Stimulated activated CD8-positive, alpha-beta memory T cell treated with anti-CD3 and anti-CD28 coated beads, Interleukin-12 subunit alpha, Interleukin-12 subunit beta, amount 100 ng/mL, for 24 hours (primary cell): Measurements from ENCODE around the gene ZNF90.
A peak's percentile ranks its signal among the peaks of the same experiment; 100 is the strongest.
"Not testable (repeated sequence)": the region's sequence is repeated elsewhere in the genome, so short reads cannot be mapped to it uniquely, and the experiment has no call there.

Experiments used
- DNase-seq: peaks from one replicate; pipeline ENCODE4 v3.0.0-alpha.2; 2020; ENCODE audit errors: extremely low read depth

ZNF90 gene

GRCh38 chr19:20077791-20078463 lies at the start of gene ZNF90:
Gene ZNF90 (plus strand): TSS chr19:20078000. CDS start chr19:20078133, 133 bp downstream.
- DNase-seq = peak; percentile 58

DNA sequence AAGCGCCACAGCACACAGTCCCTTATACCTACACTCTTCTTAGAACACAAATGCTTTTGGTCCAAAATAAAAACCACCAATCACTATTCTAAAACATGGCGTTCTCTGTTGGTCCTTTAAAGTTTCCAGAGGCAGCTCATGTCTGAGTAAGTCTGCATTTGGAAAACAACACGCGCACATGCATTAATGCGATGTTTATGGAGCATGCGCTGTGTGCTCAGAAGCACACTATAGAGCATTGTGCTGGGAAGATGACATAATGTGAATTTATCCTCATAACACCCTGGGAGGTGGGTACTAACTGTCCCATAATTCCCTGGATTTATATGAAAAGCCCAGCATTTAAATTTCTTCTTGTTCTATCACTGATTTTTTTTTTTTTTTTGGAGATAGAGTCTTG lies 49.2 kb upstream of the ZNF90 start:
- DNase-seq = no peak

DNA sequence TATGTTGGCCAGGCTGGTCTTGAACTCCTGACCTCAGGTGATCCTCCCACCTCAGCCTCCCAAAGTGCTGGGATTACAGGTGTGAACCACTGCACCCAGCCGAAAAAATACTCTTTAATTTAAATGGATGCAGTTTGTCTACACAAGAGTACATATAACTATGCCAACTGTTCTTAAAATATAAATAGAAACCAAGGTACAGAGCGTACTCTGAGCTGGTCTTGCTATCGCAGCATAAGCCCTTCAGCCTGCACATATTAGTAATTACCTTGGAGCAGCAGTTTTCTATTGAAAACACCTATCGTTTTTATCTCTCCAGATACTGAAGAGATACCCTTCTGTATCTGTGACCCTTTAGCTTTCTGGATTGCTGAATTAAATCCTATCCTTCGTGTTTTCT lies 41.9 kb upstream of the ZNF90 start:
- no peak for DNase-seq

GRCh38 chr19:20038358-20039202 lies 39.2 kb upstream of the ZNF90 start:
- no peak for DNase-seq

GRCh38 chr19:20039203-20039723 lies 38.5 kb upstream of the ZNF90 start, which contains the start of gene ZNF682:
Gene ZNF682 (minus strand): TSS chr19:20039505. CDS start chr19:20039345, 160 bp downstream.
- DNase-seq = peak; percentile 87

GRCh38 chr19:20044663-20045062 lies 33.1 kb upstream of the ZNF90 start:
- no peak for DNase-seq

- not testable (repeated sequence) for DNase-seq
Measured at GRCh38 chr19:20045742-20046141, 32.1 kb upstream of the ZNF90 start.

GRCh38 chr19:20051841-20052768 lies 25.7 kb upstream of the ZNF90 start:
- peak; percentile 33 for DNase-seq

DNA sequence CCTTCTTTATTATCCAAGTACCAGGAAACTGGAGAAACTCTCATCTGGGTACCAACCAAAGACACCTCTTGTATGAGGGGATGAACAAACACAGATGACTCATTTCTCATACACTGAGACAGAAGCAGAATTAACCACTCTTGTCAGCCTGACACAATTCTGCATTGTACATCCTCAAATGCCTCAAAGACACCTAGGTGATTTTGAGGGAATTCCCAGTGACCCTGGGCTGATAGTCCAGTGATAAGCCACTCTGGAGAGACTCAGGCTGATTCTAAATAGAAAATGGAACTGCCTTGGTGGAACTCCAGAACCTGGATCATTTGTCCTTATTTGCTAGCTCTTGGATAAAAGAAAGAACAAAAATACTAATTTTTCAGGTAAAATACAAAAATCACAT lies 19.1 kb upstream of the ZNF90 start:
- not testable (repeated sequence) for DNase-seq

DNA sequence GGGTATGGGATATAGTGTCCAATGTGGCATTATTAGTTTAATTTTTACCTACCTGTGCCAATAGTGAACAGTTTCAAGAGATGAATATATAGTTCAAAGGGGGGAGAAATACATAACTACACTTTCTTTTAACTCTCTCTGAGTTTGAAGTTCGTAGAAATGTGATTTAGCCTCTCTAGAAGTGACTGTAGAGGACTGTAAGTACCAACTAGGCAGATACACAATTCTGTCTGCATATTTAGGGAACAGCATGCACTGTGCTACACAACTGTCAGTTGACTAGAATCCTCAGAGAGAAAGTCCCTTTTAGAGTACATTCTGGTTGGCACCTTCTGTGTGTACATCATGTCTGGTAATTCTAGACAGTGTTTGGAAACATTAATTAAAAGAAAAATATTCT lies 17.5 kb upstream of the ZNF90 start:
- no peak for DNase-seq

GRCh38 chr19:20066861-20067260 lies 10.9 kb upstream of the ZNF90 start:
- DNase-seq = no peak

DNA sequence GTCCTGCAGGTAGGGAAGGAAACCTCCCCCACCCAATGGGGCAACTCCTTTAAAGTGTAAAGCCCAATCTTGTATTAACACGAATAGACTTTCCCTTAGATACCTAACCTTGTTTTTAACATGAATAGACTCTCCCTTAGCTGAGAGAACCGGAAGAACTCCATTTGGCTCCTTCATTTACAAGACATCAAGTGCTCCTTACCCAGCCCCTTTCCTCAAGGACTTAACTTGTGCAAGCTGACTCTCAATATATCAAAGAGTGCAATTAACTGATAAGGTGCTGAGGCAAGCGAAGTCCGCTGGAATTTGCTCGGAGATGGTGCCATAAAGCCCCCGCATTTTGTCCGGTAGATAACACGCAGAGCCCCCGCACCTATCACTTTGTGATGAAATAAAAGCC lies 9.9 kb upstream of the ZNF90 start:
- no peak for DNase-seq

DNA sequence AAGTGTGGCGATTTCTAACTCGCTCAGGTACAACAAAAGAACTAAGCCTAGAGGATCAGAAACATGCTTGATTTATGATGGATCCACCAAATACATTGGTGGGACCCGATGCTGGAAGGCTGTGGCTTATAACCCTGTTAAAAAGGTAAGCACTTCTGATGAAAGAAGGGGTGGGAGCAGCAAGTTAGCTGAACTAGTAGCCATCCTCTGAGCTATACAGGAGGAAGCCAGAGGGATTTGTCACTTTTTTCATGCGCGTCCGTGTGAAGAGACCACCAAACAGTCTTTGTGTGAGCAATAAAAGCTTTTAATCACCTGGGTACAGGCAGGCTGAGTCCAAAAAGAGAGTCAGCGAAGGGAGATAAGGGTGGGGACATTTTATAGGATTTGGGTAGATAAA lies 9.2 kb upstream of the ZNF90 start:
- DNase-seq = not testable (repeated sequence)

DNA sequence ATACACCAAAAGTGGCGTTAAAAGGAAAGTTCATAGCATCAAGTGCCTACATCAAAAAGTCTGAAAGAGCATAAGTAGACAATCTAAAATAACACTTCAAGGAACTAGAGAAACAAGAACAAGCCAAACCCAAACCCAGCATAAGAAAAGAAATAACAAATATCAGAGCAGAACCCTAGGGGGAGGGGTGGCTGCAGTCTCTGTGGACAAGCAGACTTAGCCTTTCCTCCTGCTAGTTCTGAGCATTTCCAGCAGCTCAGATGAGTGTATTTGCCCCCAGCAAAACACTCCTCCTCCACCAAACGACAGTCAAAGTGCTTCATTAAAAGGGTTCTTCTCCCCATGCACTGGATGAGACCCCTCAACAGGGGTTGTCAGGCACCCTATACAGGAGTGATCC lies 7.1 kb upstream of the ZNF90 start:
- DNase-seq = no peak

DNA sequence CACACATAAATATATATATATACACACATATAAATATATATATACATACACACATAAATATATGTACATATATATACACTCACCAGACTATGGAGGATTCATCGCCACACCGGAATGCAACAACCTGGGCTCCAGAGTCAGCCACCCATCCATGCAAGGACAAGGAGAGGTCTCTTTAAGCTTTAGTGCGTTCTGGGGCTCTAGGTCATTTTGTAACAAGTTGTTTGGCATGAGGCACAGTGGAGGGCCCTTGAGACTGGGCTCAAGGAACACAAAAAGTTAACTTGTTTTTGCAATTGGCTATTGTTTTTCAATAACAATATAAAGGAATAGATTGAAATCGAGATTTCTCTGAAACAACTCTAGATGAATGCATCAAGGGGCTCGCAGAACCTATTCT lies 4.9 kb upstream of the ZNF90 start:
- no peak for DNase-seq

- no peak for DNase-seq
Measured at GRCh38 chr19:20078581-20079031, 806 bp downstream of the ZNF90 start.

DNA sequence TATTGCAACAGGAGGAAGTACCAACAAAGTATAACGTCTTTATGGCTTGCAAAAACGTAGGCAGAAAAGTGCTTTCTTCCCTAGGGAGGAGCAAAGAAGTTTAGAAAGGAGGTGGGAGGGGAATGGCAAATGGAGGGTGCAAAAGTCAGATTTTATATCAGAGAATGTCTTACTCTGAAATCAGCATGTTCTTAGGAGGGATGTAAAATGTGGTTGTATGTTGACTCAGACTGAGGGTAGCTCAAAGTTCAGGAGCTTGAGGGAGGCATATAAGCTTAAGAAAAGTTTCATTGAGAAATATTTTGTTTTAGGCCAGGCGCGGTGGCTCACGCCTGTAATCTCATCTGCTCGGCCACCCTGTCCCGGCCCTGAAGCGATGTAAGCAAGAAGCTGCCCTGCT lies 1.7 kb downstream of the ZNF90 start:
- DNase-seq = no peak

DNA sequence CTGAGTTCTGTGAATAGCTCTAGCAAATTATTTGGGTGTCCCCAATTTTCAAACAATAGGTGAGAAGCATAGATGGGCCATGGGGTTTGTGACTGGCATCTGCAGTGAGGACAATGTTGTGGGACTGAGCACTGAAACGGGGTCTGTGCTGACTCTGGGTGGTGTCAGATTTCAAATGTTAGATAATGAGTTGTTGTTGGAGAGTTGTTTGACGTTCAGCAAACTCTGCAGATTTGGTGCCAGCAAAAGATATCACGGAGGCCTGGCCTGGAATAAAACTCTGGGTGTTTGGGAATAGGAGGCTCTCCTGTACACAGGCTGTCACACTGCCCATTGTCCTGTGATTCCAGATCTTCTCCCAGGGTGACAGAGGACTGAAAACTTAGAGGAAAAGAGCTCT lies 2.9 kb downstream of the ZNF90 start:
- no peak for DNase-seq

GRCh38 chr19:20082232-20082833 lies 4.5 kb downstream of the ZNF90 start:
- not testable (repeated sequence) for DNase-seq

- DNase-seq = not testable (repeated sequence)
Measured at GRCh38 chr19:20082876-20083275, 5.1 kb downstream of the ZNF90 start.

- DNase-seq = no peak
Measured at GRCh38 chr19:20102097-20102496, 24.3 kb downstream of the ZNF90 start.
